ENCODE measurements around the gene TMEM232.

DNA sequence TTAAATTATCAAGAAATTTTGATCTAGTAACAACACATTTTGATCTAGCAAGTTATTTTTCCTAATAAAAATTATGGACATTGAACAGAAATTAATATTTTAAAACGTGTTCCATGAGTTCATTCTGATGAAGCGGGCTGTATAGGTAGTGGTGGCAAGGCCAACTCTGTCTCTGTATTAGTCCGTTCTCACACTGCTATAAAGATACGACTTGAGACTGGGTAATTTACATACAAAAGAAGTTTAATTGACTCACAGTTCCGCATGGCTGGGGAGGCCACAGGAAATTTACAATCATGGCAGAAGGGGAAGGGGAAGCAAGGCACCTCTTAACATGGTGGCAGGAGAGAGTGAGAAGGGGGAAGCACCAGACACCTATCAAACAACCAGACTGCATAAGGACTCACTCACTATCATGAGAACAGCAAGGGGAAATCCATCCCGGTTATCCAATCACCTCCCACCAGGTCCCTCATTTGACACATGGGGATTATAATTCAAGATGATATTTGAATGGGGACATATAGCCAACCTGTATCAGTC lies 61.2 kb downstream of the TMEM232 start:
- TF ChIP-seq, protein P1, sequence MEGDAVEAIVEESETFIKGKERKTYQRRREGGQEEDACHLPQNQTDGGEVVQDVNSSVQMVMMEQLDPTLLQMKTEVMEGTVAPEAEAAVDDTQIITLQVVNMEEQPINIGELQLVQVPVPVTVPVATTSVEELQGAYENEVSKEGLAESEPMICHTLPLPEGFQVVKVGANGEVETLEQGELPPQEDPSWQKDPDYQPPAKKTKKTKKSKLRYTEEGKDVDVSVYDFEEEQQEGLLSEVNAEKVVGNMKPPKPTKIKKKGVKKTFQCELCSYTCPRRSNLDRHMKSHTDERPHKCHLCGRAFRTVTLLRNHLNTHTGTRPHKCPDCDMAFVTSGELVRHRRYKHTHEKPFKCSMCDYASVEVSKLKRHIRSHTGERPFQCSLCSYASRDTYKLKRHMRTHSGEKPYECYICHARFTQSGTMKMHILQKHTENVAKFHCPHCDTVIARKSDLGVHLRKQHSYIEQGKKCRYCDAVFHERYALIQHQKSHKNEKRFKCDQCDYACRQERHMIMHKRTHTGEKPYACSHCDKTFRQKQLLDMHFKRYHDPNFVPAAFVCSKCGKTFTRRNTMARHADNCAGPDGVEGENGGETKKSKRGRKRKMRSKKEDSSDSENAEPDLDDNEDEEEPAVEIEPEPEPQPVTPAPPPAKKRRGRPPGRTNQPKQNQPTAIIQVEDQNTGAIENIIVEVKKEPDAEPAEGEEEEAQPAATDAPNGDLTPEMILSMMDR (conservative IDR thresholded peaks at IDR 0.05; ENCODE audit: low read length) = no peak
- no peak for TF ChIP-seq EZH2phosphoT487 (IDR thresholded peaks at IDR 0.05; ENCODE audit: borderline replicate concordance, low read depth, low read length)

All from OCI-LY7 (cell line).